AG04449 (cell line): ENCODE measurements around the gene MEIKIN.

Source experiments
- CTCF ChIA-PET: fragments of 350-600 bp; formaldehyde crosslinking; extraction: SDS; loops from one replicate; lab custom pipeline; 2021; ENCODE audit warnings: antibody characterized with exemption; lab: Yijun Ruan, JAX
- POLR2A ChIA-PET: fragments of 400-600, 350-600 bp; formaldehyde crosslinking; extraction: SDS; loops from one replicate; lab custom pipeline; 2020; ENCODE audit warnings: antibody characterized with exemption, inconsistent platforms; lab: Yijun Ruan, JAX
- DNase-seq: peaks from one replicate; pipeline ENCODE4 v3.0.0-alpha.2; 2010; ENCODE audit warnings: low read depth, low spot score
- H3K4me3 ChIP-seq: 2 replicates; pipeline ENCODE4 v1.5.1; 2011; ENCODE audit warnings: low read depth, mild to moderate bottlenecking, control low read depth, low read length
- TF ChIP-seq, protein P1 (sequence below): IDR thresholded peaks from one replicate; pipeline ENCODE4 v1.5.1; 2011; ENCODE audit warnings: mild to moderate bottlenecking, moderate library complexity, low read length, control low read depth, inconsistent platforms; ENCODE audit not compliant: insufficient read depth; ENCODE audit errors: missing control alignments

The MEIKIN gene

DNA sequence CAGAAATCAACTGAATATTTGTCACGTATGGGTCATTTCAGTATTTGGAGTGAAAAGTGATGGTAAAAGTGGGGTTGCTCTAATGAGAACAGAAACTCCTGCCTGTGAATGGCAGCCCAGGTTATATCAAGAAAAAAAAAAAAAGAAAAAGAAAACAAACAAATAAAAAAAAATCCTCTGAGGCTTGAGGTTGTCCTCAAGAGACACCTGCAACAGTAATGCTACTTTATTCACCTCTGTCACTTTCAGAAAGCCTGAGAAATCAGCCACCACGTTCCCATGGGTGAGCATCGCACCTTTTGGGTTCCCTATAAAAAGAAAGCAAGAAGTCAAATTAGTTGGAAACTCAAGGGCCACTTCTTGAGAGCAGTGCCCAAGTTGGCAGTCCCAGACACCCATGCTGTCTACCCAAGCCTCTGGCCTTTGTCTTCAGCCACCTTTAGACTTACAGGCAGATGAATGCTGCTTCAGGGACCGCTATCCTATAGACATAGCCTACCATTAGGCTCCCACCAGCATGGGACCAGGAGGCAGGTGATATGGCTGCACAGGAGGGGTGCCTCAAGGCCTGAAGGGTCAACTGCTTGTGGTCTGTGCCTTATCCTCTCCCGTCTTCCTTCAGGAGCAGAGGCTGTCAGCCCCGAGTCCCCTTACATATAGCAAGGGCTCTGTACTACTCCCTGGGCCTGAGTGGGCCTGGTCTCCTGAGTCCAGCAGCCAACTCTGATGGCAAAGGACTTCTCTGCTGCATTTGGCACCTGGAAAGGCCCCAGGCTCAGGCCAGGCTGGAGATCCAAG is 31.1 kb upstream of the MEIKIN start:
- no peak for DNase-seq
- no peak overlapping the region for H3K4me3 ChIP-seq
- ChIA-PET POLR2A (no interaction called here), CTCF (no interaction called here)
- TF ChIP-seq, protein P1, sequence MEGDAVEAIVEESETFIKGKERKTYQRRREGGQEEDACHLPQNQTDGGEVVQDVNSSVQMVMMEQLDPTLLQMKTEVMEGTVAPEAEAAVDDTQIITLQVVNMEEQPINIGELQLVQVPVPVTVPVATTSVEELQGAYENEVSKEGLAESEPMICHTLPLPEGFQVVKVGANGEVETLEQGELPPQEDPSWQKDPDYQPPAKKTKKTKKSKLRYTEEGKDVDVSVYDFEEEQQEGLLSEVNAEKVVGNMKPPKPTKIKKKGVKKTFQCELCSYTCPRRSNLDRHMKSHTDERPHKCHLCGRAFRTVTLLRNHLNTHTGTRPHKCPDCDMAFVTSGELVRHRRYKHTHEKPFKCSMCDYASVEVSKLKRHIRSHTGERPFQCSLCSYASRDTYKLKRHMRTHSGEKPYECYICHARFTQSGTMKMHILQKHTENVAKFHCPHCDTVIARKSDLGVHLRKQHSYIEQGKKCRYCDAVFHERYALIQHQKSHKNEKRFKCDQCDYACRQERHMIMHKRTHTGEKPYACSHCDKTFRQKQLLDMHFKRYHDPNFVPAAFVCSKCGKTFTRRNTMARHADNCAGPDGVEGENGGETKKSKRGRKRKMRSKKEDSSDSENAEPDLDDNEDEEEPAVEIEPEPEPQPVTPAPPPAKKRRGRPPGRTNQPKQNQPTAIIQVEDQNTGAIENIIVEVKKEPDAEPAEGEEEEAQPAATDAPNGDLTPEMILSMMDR: no peak

DNA sequence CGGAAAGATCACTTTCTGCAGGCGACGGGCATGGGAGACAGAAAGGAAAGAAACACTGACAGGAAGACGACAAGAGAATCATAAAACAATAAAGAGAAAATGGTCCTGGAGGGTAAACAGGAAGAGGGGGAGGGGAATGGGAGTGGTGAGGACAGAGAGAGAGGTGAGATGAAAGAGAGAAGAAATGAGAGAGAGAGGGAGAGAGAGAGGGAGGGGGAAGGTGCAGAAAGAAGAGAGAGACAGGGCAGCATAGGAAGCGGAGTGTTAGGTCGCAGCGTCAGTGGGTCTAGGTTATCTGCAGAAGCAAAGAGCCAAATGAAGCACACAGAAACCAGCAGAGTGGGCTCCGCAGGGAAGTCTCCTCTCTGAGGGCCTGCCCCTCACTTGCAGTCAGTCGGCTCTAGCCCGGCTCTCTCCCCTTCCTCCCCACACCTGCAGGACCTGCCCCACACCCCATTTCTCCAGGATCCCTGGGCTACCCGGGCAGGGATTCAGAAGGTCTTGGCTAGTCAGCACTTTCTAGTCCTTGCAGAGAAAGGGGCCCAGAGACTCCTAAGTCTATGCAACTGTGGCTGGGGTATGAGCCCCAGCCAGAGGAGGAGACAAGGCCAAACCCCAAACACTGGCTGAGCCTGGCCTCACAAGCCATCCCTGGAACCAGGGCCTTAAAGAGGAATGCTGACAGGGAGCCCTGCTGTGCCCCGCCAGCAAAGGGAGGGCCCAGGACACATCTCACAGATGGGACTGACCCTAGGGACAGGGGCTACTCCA is 29.7 kb upstream of the MEIKIN start:
- TF ChIP-seq, protein P1: no peak
- ChIA-PET CTCF (no interaction called here), POLR2A (no interaction called here)
- H3K4me3 ChIP-seq: no peak overlapping the region
- DNase-seq: no peak

DNA sequence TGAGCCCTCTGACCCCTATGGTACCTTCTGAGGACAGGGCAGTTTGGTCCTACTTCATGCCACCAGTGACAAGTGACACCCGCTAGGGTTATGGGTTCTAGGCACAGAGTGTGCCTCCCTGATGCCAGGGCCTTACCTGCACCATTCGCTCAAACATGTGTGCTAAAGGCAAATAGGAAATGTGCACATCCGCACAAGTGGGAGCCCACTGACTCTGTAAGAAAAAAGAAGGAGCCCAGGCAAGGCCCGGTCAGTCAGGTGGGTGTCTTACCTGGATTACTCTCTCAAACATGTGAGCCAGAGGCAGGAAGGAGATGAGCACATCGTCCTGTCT is 29.1 kb upstream of the MEIKIN start:
- CTCF ChIA-PET: no interaction called here
- no peak for DNase-seq
- POLR2A ChIA-PET: no interaction called here
- TF ChIP-seq, protein P1: no peak
- H3K4me3 ChIP-seq: no peak overlapping the region

- ChIA-PET POLR2A (no interaction called here), CTCF (no interaction called here)
- DNase-seq: no peak
- no peak overlapping the region for H3K4me3 ChIP-seq
- TF ChIP-seq, protein P1: no peak
These were observed 28.6 kb upstream of the MEIKIN start for GRCh38 chr5:131974016-131974415.

DNA sequence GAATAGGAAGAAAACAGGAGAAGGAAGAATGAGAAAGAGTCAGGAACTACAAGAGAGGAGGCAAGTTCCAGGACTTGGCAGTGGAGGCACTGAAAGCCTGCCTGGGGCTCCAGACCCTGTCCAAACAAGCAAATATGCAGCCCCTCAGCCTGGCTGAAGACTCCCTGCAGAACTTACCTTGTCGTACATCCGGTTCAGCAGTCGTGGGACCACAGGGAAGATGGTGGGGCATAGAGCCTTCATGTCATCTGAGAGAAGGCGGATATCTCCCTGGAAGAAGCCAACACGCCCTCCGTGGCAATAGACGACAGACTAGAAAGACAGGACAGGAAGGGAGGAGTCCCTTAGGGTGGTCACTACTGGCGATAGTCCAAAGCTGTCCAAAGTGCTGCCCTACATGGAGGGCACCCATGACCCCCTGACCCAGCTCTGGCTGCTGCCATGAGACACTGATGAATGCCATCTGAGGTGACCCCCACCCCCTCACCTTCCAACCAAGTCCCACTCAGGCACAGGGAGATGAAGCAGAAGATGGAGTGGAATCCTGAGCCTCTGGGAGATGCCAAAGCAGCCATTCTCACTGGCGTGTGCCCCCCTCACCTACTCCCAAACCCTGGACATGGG is 27.7 kb upstream of the MEIKIN start:
- POLR2A ChIA-PET: no interaction called here
- CTCF ChIA-PET: no interaction called here
- TF ChIP-seq, protein P1: no peak
- no peak for DNase-seq
- no peak overlapping the region for H3K4me3 ChIP-seq

DNA sequence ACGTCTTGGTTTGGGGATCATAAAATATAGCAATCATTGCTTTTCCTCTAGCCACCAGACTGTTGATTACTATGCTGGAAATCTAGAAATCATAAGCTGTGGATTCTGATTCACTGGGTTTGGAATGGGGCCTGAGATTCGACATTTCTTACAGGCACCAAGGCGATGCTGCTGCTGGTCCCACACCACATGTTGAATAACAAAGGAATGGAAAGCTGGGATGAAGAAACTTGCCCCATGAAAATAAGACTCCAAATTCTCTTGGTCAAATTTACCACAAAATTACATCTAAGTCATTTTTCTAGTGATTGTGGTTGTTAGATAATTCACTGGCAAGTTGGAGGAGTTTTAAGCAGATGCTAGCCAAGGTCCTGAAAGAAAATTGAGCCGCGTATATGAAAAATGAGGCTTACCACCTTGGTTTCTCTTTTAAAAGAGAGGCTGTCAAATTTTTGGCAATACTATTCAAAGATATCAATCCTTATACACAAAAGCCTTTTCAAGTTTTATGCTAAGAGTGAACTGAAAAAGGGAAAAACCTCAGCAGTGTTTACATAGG is 23.0 kb upstream of the MEIKIN start:
- no peak overlapping the region for H3K4me3 ChIP-seq
- TF ChIP-seq, protein P1: no peak
- ChIA-PET CTCF (no interaction called here), POLR2A (no interaction called here)
- no peak for DNase-seq
